HepG2 (cell line): ENCODE data around the gene MLC1. TPM values are rescaled to one million over a fixed set of nuclear protein-coding genes. Genes with fewer than 3 reads are reported as not detected.

Source experiments
- ATAC-seq: fragments of 200-7000 bp; cut with Tn5 transposase; 3 replicates; pipeline ENCODE4 v1.9.1; 2020; ENCODE audit warnings: mild to moderate bottlenecking, moderate library complexity
- BruUV-seq: library from RNA; stranded (reverse); fragments of 400-500 nt; replicated peaks from 2 replicates; lab custom pipeline; 2021; lab: Mats Ljungman, UMichigan
- CTCF ChIA-PET: fragments of 300-600 bp; formaldehyde crosslinking; extraction: SDS; loops from one replicate; lab custom pipeline; 2021; ENCODE audit warnings: low total read pairs, inconsistent platforms, low intra/inter-chr PET ratio; lab: Yijun Ruan, JAX
- POLR2A ChIA-PET: fragments of 350-600 bp; sonication (Branson Sonifier 250); formaldehyde crosslinking; loops from one replicate; lab custom pipeline; 2020; ENCODE audit warnings: antibody characterized with exemption, inconsistent platforms; lab: Yijun Ruan, JAX
- DNase-seq: peaks from one replicate; pipeline ENCODE4 v3.0.0-alpha.2; 2015; ENCODE audit warnings: low spot score
- FAIRE-seq: peaks from 3 replicates; lab custom pipeline; 2011; peaks lifted over from hg19 to GRCh38; lab: Jason Lieb, UNC
- H2AFZ ChIP-seq: one replicate; pipeline ENCODE4 v1.6.1; 2011; ENCODE audit warnings: low read length, inconsistent platforms
- H3K27ac ChIP-seq: fragments of 300-600 bp; 3 replicates; pipeline ENCODE4 v1.8.0; 2011; ENCODE audit warnings: mixed run types, mild to moderate bottlenecking, mixed read lengths, low read length, inconsistent platforms; ENCODE audit not compliant: insufficient read depth; ENCODE audit errors: extremely low read length
- H3K27me3 ChIP-seq, 2 experiments: fragments of 200-600 bp in 1 of 2; 2 replicates in 1 of 2; 3 replicates in 1 of 2; pipeline versions ENCODE4 v1.6.0 to v1.8.0; 2011; ENCODE audit warnings: low read length in 2 of 2, mild to moderate bottlenecking in 2 of 2, moderate library complexity in 2 of 2, inconsistent platforms in 1 of 2; ENCODE audit not compliant: insufficient read depth in 2 of 2, control insufficient read depth in 1 of 2
- H3K36me3 ChIP-seq, 2 experiments: fragments of 200-600 bp in 1 of 2; replicated peaks in 1 of 2; 2 replicates in 1 of 2; 3 replicates in 1 of 2; pipeline versions ENCODE4 v1.5.1 to v1.8.0; 2011; ENCODE audit warnings: low read length in 2 of 2, inconsistent platforms in 1 of 2; ENCODE audit not compliant: insufficient read depth in 2 of 2, control insufficient read depth in 1 of 2
- H3K4me1 ChIP-seq: 2 replicates; pipeline ENCODE4 v1.5.1; 2012; ENCODE audit warnings: low read length, inconsistent platforms; ENCODE audit not compliant: insufficient read depth
- H3K4me2 ChIP-seq: 2 replicates; pipeline ENCODE4 v1.6.0; 2011; ENCODE audit warnings: low read depth, low read length, inconsistent platforms
- H3K4me3 ChIP-seq, 3 experiments: fragments of 200-600 bp in 1 of 3; sonication (generic), shearing (Covaris generic) in 1 of 3; replicated peaks in 1 of 3; 2 replicates each; pipeline ENCODE4 v1.5.1; 2011 to 2016; ENCODE audit warnings: low read length in 3 of 3, inconsistent platforms in 2 of 3, low read depth in 2 of 3, mild to moderate bottlenecking in 2 of 3, control low read depth in 1 of 3, mixed read lengths in 1 of 3; ENCODE audit not compliant: insufficient read depth in 1 of 3
- H3K79me2 ChIP-seq: one replicate; pipeline ENCODE4 v1.6.1; 2011; ENCODE audit warnings: low read length, inconsistent platforms; ENCODE audit not compliant: insufficient read depth
- H3K9ac ChIP-seq: 2 replicates; pipeline ENCODE4 v1.6.0; 2011; ENCODE audit warnings: mild to moderate bottlenecking, low read depth, low read length, inconsistent platforms; ENCODE audit not compliant: insufficient read depth
- H3K9me3 ChIP-seq: 2 replicates; pipeline ENCODE4 v1.5.1; 2012; ENCODE audit warnings: mild to moderate bottlenecking, low read length
- H4K20me1 ChIP-seq: 2 replicates; pipeline ENCODE4 v1.6.0; 2011; ENCODE audit warnings: inconsistent platforms, mild to moderate bottlenecking, low read length, moderate library complexity; ENCODE audit not compliant: insufficient read depth
- CBX5 ChIP-seq: sonication (generic); formaldehyde crosslinking; IDR thresholded peaks from 2 replicates; pipeline ENCODE4 v1.4.0; 2020; ENCODE audit warnings: missing genetic modification reagents, borderline replicate concordance
- DZIP1 ChIP-seq: sonication (generic); formaldehyde crosslinking; IDR thresholded peaks from 2 replicates; pipeline ENCODE4 v1.5.0; 2020; ENCODE audit warnings: mild to moderate bottlenecking, missing genetic modification reagents
- EP300 ChIP-seq, 3 experiments: sonication (generic) in 1 of 3; formaldehyde crosslinking in 1 of 3; IDR thresholded peaks; 2 replicates each; pipeline versions ENCODE4 v1.5.1 to v1.6.1; 2011 to 2020; ENCODE audit warnings: low read depth in 2 of 3, low read length in 2 of 3, borderline replicate concordance in 1 of 3, improper control_type of control experiment in 1 of 3, mild to moderate bottlenecking in 1 of 3, missing genetic modification reagents in 1 of 3, moderate library complexity in 1 of 3
- KDM3A ChIP-seq: IDR thresholded peaks from 2 replicates; pipeline ENCODE4 v1.6.1; 2018; ENCODE audit warnings: low read depth, missing compliant biosample characterization
- TIGD3 ChIP-seq: sonication (generic); formaldehyde crosslinking; IDR thresholded peaks from 2 replicates; pipeline ENCODE4 v1.5.1; 2020; ENCODE audit warnings: mild to moderate bottlenecking, missing genetic modification reagents, borderline replicate concordance
- ZFP37 ChIP-seq: sonication (generic); formaldehyde crosslinking; IDR thresholded peaks from 2 replicates; pipeline ENCODE4 v1.4.0; 2020; ENCODE audit warnings: missing genetic modification reagents, borderline replicate concordance
- ZNF160 ChIP-seq: sonication (generic); formaldehyde crosslinking; IDR thresholded peaks from 2 replicates; pipeline ENCODE4 v1.8.0; 2022; ENCODE audit warnings: mild to moderate bottlenecking, inconsistent platforms, missing genetic modification reagents
- ZNF225 ChIP-seq: sonication (generic); formaldehyde crosslinking; IDR thresholded peaks from 2 replicates; pipeline ENCODE4 v1.4.0; 2020; ENCODE audit warnings: mild to moderate bottlenecking, missing genetic modification reagents
- ZNF24 ChIP-seq: fragments of 450-650 bp; IDR thresholded peaks from 2 replicates; pipeline ENCODE4 v1.6.1; 2017; ENCODE audit warnings: antibody characterized with exemption, mild to moderate bottlenecking
- ZNF616 ChIP-seq: sonication (generic); formaldehyde crosslinking; IDR thresholded peaks from 2 replicates; pipeline ENCODE4 v1.5.0; 2020; ENCODE audit warnings: low read depth, mild to moderate bottlenecking, missing genetic modification reagents
- ZNF772 ChIP-seq: sonication (generic); formaldehyde crosslinking; IDR thresholded peaks from 2 replicates; pipeline ENCODE4 v1.5.0; 2020; ENCODE audit warnings: mild to moderate bottlenecking, missing genetic modification reagents
- WGBS: methylation state at CpG from one replicate; pipeline ENCODE4 v1.1.6; 2017; ENCODE audit warnings: low lambda C conversion rate; 5-methylcytosine and 5-hydroxymethylcytosine counted together
- in situ Hi-C: cut with HindIII; loops from 2 replicates; pipeline ENCODE4 v1.10.0; 2017; ENCODE audit warnings: low pct_unique_long_range_greater_than_20kb; ENCODE audit not compliant: extremely low pct_ligation_motif_present
- intact Hi-C: fragments of 100-400 bp; cut with micrococcal nuclease; formaldehyde crosslinking; loops from one replicate; pipeline ENCODE4 v1.10.0; 2022; ENCODE audit not compliant: unreplicated experiment
- polyA plus RNA-seq, 8 experiments: library from polyadenylated mRNA; depleted of rRNA in 3 of 8; stranded (reverse) in 7 of 8; unstranded in 1 of 8; fragments of >200 nt; fragmentation: Illumina TruSeq in 4 of 8; extraction: Trizol in 4 of 8; gene quantifications; 2 replicates each; pipeline versions ENCODE4 v1.2.1 to v1.2.3, GENCODE V29; 2011 to 2016; ENCODE audit warnings: low read depth in 4 of 8, missing spikeins in 1 of 8, mixed read lengths in 1 of 8; ENCODE audit not compliant: insufficient read depth in 1 of 8
- total RNA-seq, 5 experiments: library from RNA; depleted of rRNA; stranded (reverse); fragments of >200 nt; fragmentation: Illumina TruSeq; extraction: Trizol; gene quantifications; 2 replicates each; pipeline ENCODE4 v1.2.3, GENCODE V29; 2016; ENCODE audit warnings: low read depth in 1 of 5
- TF ChIP-seq, protein P1 (sequence below), 2 experiments: sonication (generic) in 1 of 2; formaldehyde crosslinking in 1 of 2; IDR thresholded peaks; 2 replicates each; pipeline versions ENCODE4 v1.5.1 to v1.6.1; 2011 to 2020; ENCODE audit warnings: borderline replicate concordance in 1 of 2, low read depth in 1 of 2, low read length in 1 of 2, mild to moderate bottlenecking in 1 of 2, missing genetic modification reagents in 1 of 2, moderate library complexity in 1 of 2

Gene MLC1
- total and polyA plus RNA-seq, 2 of the 13 experiments (the other 11 are each of a cell fraction or from before 2014, with no cell fraction given), result not detected

GRCh38 chr22:50114221-50115021 lies 29.2 kb upstream of the MLC1 start (continued):
- TF ChIP-seq DZIP1 (CRISPR knock-in tag), result no peak
- TF ChIP-seq, protein P1, sequence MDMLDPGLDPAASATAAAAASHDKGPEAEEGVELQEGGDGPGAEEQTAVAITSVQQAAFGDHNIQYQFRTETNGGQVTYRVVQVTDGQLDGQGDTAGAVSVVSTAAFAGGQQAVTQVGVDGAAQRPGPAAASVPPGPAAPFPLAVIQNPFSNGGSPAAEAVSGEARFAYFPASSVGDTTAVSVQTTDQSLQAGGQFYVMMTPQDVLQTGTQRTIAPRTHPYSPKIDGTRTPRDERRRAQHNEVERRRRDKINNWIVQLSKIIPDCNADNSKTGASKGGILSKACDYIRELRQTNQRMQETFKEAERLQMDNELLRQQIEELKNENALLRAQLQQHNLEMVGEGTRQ (IDR thresholded peaks at IDR 0.05; ENCODE audit: low read depth, low read length), result no peak
- TF ChIP-seq, protein P1 (CRISPR knock-in tag; IDR thresholded peaks at IDR 0.05; ENCODE audit: borderline replicate concordance), result no peak

- in situ Hi-C loops, result no loop called here
- Histone ChIP-seq H3K9ac (no peak overlapping the region), H3K4me1 (peaks cover 6% of the 10 kb centered on the region), H3K27ac (no peak overlapping the region), H3K4me2 (no peak overlapping the region), H4K20me1 (no peaks in the 10 kb centered on the region), H3K36me3 (no peaks in the 10 kb centered on the region), H3K4me3 (no peak overlapping the region), H2AFZ (no peak overlapping the region), H3K79me2 (no peaks in the 10 kb centered on the region), H3K9me3 (no peaks in the 10 kb centered on the region), H3K27me3 (peaks cover 11 to 45% of the 10 kb centered on the region in 2 experiments; a peak in 4 of 5 replicates)
- BruUV-seq, result no TSS peak
- 40% methylated on average over 19 of the region's 28 CpGs for WGBS
- CTCF ChIA-PET, result no interaction called here
- POLR2A ChIA-PET, result no interaction called here
- ATAC-seq, result peak; percentile 58
- DNase-seq, result no peak
- FAIRE-seq, result no peak
- intact Hi-C loops, result no loop called here
- no peak for TF ChIP-seq ZNF225 (CRISPR knock-in tag)
- TF ChIP-seq ZNF616, result no peak
- no peak for TF ChIP-seq TIGD3
- no peak for TF ChIP-seq CBX5 (CRISPR knock-in tag)
- no peak for TF ChIP-seq KDM3A (CRISPR knock-in tag)
- no peak for TF ChIP-seq ZFP37 (CRISPR knock-in tag)
- TF ChIP-seq ZNF160 (CRISPR knock-in tag), result no peak
- TF ChIP-seq ZNF24, result no peak
- no peak for TF ChIP-seq ZNF772 (CRISPR knock-in tag)
- no peak for TF ChIP-seq EP300 (IDR thresholded peaks at IDR 0.05; ENCODE audit: low read depth in 2 of 2, low read length in 2 of 2)
- TF ChIP-seq EP300 (CRISPR knock-in tag; IDR thresholded peaks at IDR 0.05; ENCODE audit: borderline replicate concordance), result no peak
Measured at GRCh38 chr22:50112151-50113118, 27.2 kb upstream of the MLC1 start.
